Retinal pigment epithelial cell (primary cell): ENCODE results near the gene EEF1AKMT3.

ENCODE experiments used
- DNase-seq: peaks from one replicate; pipeline ENCODE4 v3.0.0-alpha.2; 2010; ENCODE audit warnings: low read depth
- H3K4me3 ChIP-seq: 2 replicates; pipeline ENCODE4 v1.5.1; 2011; ENCODE audit warnings: mild to moderate bottlenecking, low read length, control low read depth, moderate library complexity
- TF ChIP-seq, protein P1 (sequence below): conservative IDR thresholded peaks from 2 replicates; pipeline ENCODE4 v1.5.1; 2011; ENCODE audit warnings: low read depth, low read length, control low read depth, inconsistent platforms

Gene EEF1AKMT3

GRCh38 chr12:57796996-57797395 is 24.6 kb downstream of the EEF1AKMT3 start:
- TF ChIP-seq, protein P1, sequence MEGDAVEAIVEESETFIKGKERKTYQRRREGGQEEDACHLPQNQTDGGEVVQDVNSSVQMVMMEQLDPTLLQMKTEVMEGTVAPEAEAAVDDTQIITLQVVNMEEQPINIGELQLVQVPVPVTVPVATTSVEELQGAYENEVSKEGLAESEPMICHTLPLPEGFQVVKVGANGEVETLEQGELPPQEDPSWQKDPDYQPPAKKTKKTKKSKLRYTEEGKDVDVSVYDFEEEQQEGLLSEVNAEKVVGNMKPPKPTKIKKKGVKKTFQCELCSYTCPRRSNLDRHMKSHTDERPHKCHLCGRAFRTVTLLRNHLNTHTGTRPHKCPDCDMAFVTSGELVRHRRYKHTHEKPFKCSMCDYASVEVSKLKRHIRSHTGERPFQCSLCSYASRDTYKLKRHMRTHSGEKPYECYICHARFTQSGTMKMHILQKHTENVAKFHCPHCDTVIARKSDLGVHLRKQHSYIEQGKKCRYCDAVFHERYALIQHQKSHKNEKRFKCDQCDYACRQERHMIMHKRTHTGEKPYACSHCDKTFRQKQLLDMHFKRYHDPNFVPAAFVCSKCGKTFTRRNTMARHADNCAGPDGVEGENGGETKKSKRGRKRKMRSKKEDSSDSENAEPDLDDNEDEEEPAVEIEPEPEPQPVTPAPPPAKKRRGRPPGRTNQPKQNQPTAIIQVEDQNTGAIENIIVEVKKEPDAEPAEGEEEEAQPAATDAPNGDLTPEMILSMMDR, result no peak
- H3K4me3 ChIP-seq, result no peak overlapping the region
- no peak for DNase-seq

DNA sequence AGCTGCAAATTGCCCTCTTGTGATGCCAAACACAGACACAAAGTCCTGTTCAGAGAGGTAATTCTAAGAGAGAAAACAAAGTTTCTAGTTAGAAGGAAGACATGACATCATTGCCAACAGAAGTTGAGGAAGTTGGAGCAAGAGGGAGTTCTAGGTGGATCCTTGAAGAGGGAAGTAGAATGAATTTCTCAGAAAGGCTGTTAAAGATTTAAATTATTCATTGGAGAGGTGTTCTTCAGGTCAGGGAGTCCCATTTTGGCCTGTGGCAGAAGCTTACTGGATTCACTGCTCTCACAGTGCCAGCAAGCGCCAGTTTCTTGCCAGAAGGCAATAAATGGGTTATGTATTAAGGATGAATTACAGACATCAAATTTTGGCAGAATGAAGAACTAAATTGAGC is 25.5 kb downstream of the EEF1AKMT3 start:
- TF ChIP-seq, protein P1, result no peak
- no peak overlapping the region for H3K4me3 ChIP-seq
- DNase-seq, result no peak

- no peak for DNase-seq
- TF ChIP-seq, protein P1, result no peak
- no peak overlapping the region for H3K4me3 ChIP-seq
These were observed 28.6 kb downstream of the EEF1AKMT3 start for GRCh38 chr12:57800965-57801364.

DNA sequence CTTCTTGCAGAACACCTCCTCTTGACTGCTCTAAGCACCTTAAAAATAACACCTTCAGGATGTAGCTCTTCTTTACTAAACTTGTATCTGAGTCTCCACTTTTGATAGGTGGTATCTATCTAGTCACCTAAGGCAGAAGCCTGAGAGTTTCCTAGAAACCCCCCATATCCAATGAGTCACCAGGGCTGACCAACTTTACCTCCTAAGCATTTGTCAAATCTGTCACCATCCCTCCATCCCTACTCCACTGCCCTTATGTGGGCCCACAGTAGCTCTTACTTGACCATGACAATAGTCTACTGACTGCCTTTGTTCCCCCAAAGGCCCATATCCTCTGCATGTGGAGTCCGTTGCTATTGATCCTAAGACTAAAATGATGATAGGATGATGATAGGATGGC is 30.2 kb downstream of the EEF1AKMT3 start:
- TF ChIP-seq, protein P1, result no peak
- DNase-seq, result no peak
- H3K4me3 ChIP-seq, result no peak overlapping the region

DNA sequence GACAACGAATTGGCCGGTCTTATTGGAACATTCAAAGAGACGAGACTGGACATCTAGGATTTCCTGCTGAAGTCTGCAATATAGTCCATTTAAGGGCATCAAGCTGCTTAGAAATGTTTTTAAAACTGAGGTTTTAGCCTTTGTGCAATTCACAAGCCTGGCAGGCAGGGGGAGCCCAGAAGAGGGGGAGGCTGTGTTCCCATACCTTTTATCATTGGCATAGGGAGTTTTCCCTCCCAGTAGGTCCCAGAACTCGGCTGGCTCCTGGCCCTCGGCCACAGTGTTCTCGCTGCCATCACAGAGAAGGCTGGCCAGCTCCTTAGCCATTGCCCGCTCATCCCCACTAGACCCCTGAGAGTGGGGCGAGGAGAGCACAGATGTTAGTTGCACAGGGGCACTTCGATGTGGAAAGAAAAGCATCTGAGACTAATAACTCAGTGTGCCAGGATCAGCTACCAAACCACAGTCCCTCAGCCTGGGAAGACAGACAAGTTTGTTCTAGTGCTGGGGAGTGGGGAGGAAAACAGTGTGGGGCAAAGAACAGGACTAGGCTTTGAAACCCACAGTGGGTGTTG is 31.0 kb downstream of the EEF1AKMT3 start:
- H3K4me3 ChIP-seq, result no peak overlapping the region
- no peak for DNase-seq
- TF ChIP-seq, protein P1, result peak; percentile 90

DNA sequence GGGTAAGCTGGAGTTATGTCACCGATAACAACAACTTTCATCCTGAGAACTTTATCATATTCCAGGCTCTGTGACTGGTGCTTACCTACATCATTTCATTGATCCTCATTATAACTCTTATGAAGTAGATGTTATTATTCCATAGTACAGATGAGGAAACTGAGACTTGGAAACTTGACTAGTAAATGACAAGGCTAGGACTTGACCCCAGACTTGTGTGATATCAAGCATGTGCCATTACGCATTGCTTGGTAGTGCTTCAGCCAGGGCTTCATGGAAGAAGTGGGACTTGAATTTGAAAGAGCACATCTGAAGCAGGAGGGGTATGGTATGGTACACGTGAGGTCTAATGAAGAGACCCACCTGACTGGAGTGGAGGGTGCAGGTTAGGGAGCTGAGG is 34.3 kb downstream of the EEF1AKMT3 start:
- no peak for DNase-seq
- TF ChIP-seq, protein P1, result no peak
- H3K4me3 ChIP-seq, result no peak overlapping the region

GRCh38 chr12:57807285-57807684 is 34.9 kb downstream of the EEF1AKMT3 start:
- TF ChIP-seq, protein P1, result no peak
- no peak for DNase-seq
- H3K4me3 ChIP-seq, result no peak overlapping the region
